ENCODE results near the gene NANOG. TPM values are rescaled to one million over a fixed set of nuclear protein-coding genes. Genes with fewer than 3 reads are reported as not detected.

The NANOG gene
- total RNA-seq, 2 donors from 2014 or later: 0.27 to 0.35 TPM

Other genes starting within 250 kb of the NANOG start
- gene APOBEC1, start 123.5 kb upstream of the NANOG start, total RNA-seq: not detected
- gene GDF3, start 93.6 kb upstream of the NANOG start, total RNA-seq: not detected
- gene DPPA3, start 78.0 kb upstream of the NANOG start, total RNA-seq: not detected
- gene CLEC4C, start 42.0 kb upstream of the NANOG start, total RNA-seq: not detected
- not detected for gene NANOGNB, start 24.2 kb upstream of the NANOG start, total RNA-seq
- gene SLC2A14, start 83.5 kb downstream of the NANOG start, total RNA-seq: not detected
- gene SLC2A3, start 146.8 kb downstream of the NANOG start, total RNA-seq: 100 to 1,000 TPM in 1 of 2 donors, 10 to 100 TPM in 1; 47.7 to 136 TPM
- 10 to 100 TPM; 25.7 to 29.6 TPM for gene FOXJ2, start 243.3 kb downstream of the NANOG start, total RNA-seq